LHCN-M2 (cell line): Measurements from ENCODE around the gene GLS2. TPM values are rescaled to one million over a fixed set of nuclear protein-coding genes. Genes with fewer than 3 reads are reported as not detected.
A peak's percentile ranks its signal among the peaks of the same experiment; 100 is the strongest.
"Not testable (repeated sequence)": the region's sequence is repeated elsewhere in the genome, so short reads cannot be mapped to it uniquely, and the experiment has no call there.

Experiments used
- DNase-seq: peaks from one replicate; pipeline ENCODE4 v3.0.0-alpha.2; 2012; ENCODE audit warnings: low read depth
- total RNA-seq: library from RNA; depleted of rRNA; stranded (reverse); fragments of >200 nt; gene quantifications from 2 replicates; pipeline ENCODE4 v1.2.3, GENCODE V29; 2014; rRNA removed

The GLS2 gene
- total RNA-seq, 1 experiment from 2014 or later: not detected

GRCh38 chr12:56448860-56449621 lies 38.9 kb downstream of the GLS2 start, which contains the start of gene TIMELESS:
Gene TIMELESS (minus strand): TSS chr12:56449426. CDS start chr12:56434170, 15,256 bp downstream.
- DNase-seq: peak; percentile 86

DNA sequence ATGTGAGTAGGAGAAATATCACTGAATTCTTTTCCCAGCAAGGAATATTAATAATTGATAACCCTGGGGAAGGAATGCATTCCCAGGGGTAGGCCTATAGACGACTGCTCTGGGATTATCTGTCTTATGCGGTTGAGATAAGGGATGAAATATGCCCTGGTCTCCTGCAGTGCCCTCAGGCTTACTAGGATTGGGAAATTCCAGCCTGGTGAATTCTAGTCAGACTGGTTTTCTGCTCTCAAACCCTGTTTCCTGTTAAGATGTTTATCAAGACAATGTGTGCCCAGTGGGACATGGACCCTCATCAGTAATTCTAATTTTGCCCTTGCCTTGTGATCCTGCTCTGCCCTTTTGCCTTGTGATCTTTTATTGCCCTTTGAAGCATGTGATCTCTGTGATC lies 44.8 kb downstream of the GLS2 start:
- DNase-seq: not testable (repeated sequence)

DNA sequence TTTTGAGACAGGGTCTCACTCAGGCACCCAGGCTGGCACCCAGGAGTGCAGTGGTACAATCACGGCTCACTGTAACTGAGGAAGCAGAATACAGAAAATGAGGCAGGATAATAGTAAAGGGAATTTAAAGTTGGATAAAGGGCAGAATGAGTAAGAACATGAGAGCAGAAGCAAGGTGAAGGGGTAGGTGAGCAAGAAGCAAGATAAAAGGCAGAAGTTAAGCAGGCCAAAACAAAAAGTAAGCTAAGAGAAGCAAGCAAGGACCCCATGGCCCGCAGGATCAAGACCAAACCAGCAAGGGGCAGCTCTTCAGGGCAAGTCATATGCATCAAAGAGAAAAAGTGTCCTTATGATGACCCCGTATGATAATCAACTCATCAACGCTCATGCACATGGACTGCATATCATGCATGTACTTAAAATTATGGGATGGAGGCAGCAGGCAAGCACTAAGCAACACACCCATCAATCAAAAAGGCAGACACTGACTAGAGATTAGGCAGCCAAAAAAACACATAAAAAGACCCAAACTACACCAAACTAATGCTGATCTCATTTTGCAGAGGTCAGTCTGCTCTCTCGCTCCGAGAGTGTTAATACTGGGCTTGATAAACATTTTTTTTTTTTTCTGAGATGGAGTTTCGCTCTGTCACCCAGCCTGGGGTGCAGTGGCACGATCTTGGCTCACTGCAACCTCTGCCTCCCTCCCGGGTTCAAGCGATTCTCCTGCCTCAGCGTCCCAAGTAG lies 50.4 kb downstream of the GLS2 start:
- no peak for DNase-seq

GRCh38 chr12:56434828-56435227 lies 53.1 kb downstream of the GLS2 start:
- DNase-seq: no peak

DNA sequence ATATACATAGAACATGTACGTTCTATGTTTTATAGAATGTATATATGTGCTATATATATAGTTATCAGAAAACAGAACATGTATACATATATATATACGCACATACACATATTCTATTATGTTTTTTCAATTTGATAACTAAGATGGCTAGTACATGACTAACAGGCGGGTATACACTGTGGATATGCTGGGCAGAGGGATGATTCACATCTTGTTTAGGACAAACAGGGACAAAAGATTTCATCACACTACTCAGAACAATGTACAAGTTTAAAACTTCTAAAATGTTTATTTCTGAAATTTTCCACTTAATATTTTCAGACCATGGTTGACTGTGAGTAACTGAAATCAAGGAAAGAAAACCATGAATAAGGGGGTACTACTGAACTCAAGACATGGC lies 56.1 kb downstream of the GLS2 start:
- peak; percentile 15 for DNase-seq

- DNase-seq: no peak
These were observed 56.7 kb downstream of the GLS2 start for GRCh38 chr12:56431288-56431687.

DNA sequence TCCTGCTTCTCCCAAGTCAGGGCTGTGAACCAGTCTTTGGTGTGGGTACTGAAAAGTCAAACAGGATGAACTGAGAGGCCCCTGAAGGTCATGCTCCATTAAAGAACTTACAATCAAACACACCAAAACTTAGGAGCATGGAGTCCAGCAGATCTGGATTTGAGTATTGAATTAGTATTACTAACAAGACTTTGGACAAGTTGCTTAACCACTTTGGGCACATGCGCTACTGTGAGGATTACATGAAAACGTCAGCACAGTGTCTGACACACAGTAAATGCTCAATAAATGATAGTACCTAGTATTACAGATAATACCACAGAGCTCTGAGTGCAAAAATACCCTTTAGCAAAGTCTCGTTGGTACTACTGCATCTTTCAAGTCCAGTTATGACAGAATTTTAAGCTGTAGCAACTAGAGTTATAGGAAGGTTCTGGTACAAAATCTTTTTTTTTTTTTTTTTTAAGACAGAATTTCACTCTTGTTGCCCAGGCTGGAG lies 62.0 kb downstream of the GLS2 start:
- no peak for DNase-seq

DNA sequence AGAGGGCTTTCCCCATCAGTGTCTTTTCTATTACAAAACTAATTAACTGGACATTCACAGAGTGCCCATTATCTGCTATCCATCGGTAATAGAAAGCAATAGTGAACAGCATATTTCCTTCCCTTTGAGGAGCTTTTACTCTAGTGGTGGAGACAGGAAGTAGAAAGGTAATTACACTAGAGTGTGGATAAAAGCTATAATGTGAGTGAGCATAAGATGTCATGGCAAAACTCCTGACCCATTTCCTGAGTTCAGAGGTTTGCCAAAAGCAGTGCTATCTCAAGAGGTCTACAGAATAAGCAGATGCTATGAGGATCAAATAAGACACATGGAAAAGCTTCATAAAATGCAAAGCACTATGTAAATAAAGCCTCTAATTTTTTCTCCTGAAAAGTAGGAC lies 62.8 kb downstream of the GLS2 start:
- DNase-seq: no peak

Other genes with a start within 250 kb of the GLS2 start
- gene ANKRD52, start 229.8 kb downstream of the GLS2 start, total RNA-seq: 32.6 and 36.9 TPM in 2 replicates
- 16.5 and 20.8 TPM in 2 replicates for gene COQ10A, start 221.2 kb downstream of the GLS2 start, total RNA-seq
- gene CS, start 187.8 kb downstream of the GLS2 start, total RNA-seq: 156 and 159 TPM in 2 replicates
- 96.3 and 118 TPM in 2 replicates for gene CNPY2, start 172.2 kb downstream of the GLS2 start, total RNA-seq
- 17.3 and 29.0 TPM in 2 replicates for gene PAN2, start 154.2 kb downstream of the GLS2 start, total RNA-seq
- 0.29 TPM in 1 of 2 replicates, not detected in the other for gene IL23A, start 149.3 kb downstream of the GLS2 start, total RNA-seq
- gene STAT2, start 128.1 kb downstream of the GLS2 start, total RNA-seq: 111 and 187 TPM in 2 replicates
- not detected in 2 replicates for gene APOF, start 125.3 kb downstream of the GLS2 start, total RNA-seq
- gene TIMELESS, start 38.7 kb downstream of the GLS2 start, total RNA-seq: 25.3 and 25.9 TPM in 2 replicates
- gene MIP, start 33.5 kb downstream of the GLS2 start, total RNA-seq: not detected in 2 replicates
- gene SPRYD4, start 19.6 kb downstream of the GLS2 start, total RNA-seq: 2.1 and 2.6 TPM in 2 replicates
- 12.1 and 13.0 TPM in 2 replicates for gene RBMS2, start 33.7 kb upstream of the GLS2 start, total RNA-seq
- gene BAZ2A, start 142.2 kb upstream of the GLS2 start, total RNA-seq: 18.6 and 20.5 TPM in 2 replicates
- gene ATP5F1B, start 157.8 kb upstream of the GLS2 start, total RNA-seq: 644 and 670 TPM in 2 replicates
- 108 and 130 TPM in 2 replicates for gene PTGES3, start 200.1 kb upstream of the GLS2 start, total RNA-seq
- gene NACA, start 237.1 kb upstream of the GLS2 start, total RNA-seq: 960 and 1,297 TPM in 2 replicates